Activated T-cell treated with anti-CD3 and anti-CD28 coated beads for 4 hours (primary cell): ENCODE results near the gene PARD3.
"Not testable (repeated sequence)": the region's sequence is repeated elsewhere in the genome, so short reads cannot be mapped to it uniquely, and the experiment has no call there.

Experiments used
- DNase-seq: peaks from one replicate; pipeline ENCODE4 v3.0.0-alpha.2; 2020

Gene PARD3

DNA sequence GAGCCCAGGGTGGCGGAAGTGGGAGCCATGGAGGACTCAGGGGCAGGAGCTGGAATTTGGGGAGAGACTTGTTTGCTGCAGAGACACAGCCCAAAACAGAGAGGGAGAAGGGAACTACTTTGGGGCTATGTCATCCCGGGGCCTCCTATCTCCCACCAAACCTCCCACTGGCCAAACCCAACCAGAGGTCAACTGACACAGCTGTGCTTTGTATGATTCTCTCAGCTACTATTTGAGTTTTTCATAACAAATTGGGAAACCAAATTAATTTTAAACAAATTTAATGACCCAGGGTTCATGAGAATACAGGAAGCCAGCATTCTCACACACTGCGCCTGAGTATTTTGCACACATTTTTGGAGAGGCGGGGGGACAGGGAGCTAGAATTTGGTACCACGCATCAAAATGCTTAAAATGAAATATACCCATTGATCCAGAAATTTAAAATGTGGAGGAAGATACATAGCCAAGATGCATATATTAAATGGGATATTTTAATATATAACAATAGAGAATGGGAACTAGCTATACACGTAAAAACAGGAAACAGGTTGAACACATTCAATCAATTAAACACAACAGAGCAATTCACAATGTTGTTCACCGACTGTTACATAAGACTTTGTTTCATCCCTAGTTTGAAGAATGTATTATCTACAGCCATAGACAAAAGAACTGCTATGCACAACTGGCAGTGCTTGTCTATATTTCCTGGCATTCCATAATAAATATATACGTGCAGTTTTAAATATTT lies 105.3 kb downstream of the PARD3 start:
- DNase-seq, result no peak

DNA sequence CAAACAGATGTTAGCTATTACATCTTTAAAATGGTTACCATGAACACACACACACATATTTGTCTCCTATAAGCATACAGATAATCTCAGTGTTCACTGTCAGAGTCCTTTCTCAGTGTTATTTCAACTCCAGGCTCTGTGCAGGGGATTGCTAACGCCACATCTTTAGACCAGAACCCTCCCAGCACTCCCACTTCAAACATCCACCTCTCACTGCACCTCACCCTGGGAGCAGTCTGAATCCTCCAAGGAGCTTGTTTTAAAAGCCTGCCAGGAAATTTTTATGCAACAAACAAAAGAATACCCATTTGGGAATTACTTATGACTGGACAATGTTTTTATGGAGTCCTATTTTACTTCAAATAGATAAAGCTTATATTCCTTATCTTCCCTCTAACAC lies 107.4 kb downstream of the PARD3 start:
- DNase-seq, result no peak

DNA sequence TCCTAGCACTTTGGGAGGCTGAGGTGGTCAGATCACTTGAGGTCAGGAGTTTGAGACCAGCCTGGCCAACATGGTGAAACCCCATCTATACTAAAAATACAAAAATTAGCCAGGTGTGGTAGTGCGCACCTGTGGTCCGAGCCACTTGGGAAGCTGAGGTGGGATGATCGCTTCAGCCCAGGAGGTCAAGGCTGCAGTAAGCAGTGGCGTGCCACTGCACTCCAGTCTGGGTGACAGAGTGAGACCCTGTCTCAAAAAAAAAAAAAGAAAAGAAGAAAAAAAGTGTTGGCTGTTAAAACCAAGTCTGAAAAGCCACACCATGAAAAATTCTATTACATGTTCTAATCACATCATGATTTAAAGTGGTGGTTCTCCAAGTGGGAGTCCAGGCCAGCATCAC lies 108.1 kb downstream of the PARD3 start:
- DNase-seq, result not testable (repeated sequence)

DNA sequence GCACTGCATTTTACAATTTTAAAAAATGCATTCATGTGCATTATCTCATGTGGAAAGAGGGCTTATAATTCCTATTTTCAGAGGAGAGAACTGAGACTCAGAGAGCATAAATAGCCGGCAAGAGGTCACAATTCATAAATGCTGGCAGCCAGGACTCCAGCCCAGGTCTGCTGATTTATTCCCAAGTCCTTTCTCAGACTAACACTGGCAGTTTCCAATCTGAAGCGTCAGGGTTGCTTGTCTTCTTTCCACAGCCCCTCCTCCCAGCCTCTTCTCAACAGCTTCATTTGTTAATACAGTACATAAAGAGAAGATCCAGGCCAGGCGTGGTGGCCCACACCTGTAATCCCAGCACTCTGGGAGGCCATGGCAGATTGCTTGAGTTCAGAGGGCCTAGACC lies 108.9 kb downstream of the PARD3 start:
- DNase-seq, result no peak

DNA sequence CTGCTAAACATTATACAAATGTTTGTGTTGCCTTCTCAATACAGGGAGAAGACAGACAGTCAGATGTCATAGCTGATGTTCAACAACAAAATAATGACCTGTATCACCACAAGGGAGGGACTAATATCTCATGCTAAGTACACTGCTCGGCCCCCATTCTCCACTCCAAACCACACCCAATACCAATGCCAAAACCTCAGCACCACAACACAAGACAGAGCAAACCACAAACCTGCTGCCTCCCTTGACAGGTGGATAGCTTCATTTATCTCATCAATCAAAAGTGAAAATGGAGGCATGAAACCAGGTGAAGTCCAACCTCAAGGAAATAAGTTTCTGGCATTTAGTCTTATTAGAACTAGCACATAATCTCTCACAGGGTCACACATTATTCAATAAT lies 109.5 kb downstream of the PARD3 start:
- no peak for DNase-seq

DNA sequence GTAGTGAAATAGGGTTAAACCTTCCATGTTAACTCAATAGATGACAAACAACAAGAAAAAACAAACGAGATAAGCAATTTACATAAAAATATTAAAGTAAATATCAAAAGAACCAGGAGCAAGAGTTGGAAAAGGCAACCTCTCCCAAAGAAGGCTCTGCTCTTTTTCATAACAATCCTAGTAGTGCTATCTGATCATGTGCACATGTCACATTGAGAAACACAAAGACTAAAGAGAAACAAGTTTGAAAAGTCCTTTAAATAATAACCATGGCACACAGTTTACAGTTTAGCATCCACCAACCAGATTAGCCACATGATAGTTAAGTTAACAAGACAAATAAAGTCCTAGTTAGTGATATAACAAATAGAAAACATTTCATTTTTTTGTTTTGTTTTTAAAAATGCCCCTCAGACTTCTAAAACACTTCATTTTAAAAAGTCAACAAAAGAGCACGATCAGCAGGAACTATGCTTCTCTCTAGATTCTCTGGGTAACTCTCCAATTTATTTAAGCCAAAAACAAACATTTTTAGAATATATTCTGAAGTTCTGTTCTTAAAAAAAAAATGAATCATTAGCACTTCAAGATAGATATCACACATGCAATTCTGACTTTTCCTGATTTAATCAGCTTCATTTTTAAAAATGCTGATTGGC lies 110.4 kb downstream of the PARD3 start:
- no peak for DNase-seq

DNA sequence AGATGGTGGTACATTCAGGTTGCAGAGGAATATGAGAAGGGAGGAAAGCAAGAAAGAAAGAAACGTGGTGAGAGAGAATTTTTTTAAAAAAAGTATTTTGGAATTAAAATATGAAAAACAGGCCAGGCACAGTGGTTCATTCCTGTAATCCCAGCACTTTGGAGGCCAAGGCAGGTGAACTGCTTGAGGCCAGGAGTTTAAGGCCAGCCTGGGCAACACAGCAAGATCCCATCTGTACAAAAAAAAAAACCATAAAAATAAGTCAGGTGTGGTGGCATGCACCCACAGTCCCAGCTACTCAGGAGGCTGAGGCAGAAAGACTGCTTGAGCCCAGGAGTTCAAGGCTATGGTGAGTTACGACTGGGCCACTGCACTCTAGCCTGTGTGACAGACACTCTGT lies 112.1 kb downstream of the PARD3 start:
- DNase-seq, result no peak

DNA sequence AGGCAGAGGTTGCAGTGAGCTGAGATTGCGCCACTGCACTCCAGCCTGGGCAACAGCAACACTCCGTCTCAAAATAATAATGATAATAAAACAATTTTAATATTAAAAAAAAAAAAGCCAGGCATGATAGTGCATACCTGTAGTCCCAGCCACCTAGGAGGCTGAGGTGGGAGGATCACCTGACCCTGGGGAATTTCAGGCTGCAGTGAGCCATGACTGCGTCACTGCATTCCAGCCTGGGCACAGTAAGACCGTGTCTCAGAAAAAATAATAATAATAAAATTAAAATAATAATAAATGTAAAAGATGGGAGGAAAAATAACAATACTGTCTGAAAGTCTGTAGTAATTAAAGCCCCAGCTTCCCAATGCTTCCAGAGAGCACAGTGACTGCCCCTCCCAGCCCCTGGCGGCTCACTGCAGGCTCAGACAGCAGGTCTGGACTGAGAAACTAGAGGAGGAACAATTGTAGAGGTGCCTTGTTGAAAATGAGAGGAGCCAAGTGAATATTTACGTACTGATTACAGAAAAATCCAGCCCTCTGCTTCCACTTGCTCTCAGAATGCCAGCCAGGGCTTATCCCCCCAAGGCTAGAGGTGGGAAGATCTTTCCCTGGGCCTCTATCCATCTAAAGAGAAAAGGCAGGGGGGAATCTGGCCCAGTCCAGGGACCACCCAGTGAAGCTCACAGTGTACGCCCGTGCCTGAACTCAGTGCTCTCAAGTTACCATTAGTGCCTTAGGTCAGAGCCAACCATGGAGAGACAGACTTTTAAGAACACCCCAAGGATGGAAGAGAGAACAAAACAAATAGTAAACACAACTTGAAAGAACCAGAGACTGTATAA lies 112.8 kb downstream of the PARD3 start:
- no peak for DNase-seq

DNA sequence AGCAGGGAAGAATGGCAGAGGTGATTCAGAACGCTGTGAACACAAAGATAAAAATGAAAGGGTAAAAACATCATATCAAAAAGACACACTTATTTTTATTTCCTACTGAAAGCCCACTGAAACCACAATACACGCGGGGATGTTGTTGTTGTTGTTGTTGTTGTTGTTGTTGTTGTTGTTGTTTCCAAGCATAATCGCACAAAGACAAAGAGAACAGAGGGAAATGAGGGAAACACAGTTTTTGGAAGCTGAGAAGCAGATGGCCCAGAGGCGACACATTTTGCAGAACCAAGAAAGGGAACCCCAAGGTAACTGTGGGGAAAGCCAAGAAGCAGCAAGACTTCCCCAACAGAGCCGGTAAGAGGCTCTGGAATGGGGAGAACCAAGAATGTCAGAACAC lies 113.9 kb downstream of the PARD3 start:
- DNase-seq, result no peak

DNA sequence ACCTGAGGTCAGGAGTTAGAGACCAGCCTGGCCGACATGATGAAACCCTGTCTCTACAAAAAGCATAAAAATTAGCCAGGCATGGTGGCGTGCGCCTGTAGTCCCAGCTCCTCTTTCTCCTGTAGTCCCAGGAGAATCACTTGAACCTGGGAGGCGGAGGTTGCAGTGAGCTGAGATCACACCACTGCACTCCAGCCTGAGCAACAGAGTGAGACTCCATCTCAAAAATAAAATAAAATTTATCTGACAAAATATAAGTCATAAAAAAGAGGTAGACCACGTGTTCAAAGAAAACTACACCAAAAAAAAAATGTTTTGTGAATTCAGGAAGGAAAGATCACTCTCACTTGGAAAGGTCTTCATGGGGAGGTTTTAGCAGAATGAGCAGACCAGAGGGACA lies 114.3 kb downstream of the PARD3 start:
- not testable (repeated sequence) for DNase-seq

DNA sequence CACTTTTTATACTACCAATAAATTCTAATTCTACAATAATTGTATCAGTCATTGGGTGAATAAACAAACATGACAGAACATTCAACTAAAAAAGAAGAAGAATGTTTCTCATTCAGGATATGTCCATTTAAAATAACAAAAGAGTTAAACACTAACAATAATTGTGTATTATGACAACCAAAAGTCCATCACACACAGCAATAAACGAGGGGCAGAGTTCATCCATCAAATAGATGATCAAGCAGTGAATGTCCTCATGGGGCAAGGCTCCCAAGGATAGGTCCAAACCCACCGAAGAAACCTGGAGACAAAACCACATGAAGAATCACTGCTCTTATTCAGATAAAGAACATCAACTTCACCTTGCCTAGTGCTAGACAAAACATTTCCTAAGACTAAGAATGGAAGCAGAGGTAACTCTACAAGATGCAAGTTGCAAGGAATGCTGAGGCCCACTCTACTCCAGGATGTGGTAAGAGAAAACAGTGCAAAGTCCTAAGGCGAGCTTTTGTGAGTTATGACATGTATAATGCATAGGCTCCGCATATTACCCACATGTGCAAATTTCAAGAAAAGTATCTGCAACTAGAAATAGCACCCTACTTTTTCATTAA lies 115.1 kb downstream of the PARD3 start:
- no peak for DNase-seq

DNA sequence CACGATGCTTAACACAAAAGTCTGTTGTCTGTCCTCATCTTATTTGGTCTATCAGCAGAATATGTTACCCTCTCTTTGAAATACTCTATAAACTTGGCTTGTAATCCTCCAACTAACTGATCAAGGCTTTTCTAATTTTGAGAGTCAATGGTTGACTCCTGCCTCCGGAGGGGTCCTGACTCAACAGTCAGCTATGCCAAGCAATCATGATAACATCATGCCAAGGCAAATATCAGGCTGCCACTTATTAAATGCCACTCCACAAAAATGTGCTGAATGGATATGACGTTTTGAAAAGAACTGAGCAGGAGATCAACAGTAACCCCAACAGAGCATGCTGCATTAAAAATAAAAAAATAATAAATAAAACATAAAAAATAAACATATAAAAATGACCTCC lies 116.1 kb downstream of the PARD3 start:
- no peak for DNase-seq

DNA sequence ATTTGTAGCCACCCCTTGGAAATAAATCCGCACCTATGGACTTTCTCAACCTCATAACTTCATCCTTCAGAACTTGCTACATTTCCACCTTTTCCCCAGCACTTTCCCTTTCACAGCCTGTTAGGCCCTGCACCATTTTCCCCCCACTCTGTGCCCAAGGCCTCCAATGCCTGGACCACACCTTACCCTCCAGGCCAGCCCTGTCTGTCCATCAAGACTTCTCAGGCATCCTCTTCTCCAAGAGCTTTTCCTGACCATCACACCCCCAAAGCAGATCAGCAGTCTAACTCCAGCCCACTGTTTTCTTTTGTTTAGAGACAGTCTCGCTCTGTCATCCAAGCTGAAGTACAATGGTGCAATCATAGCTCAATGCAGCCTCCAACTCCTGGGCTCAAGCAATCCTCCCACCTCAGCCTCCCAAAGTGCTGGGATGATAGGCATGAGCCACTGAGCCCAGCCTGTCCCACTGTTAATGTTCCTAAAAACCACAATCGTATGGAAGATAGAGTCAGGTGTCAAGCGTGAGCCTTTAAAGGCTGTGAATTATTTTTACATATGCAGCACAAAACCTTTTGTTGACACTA lies 116.8 kb downstream of the PARD3 start:
- no peak for DNase-seq

DNA sequence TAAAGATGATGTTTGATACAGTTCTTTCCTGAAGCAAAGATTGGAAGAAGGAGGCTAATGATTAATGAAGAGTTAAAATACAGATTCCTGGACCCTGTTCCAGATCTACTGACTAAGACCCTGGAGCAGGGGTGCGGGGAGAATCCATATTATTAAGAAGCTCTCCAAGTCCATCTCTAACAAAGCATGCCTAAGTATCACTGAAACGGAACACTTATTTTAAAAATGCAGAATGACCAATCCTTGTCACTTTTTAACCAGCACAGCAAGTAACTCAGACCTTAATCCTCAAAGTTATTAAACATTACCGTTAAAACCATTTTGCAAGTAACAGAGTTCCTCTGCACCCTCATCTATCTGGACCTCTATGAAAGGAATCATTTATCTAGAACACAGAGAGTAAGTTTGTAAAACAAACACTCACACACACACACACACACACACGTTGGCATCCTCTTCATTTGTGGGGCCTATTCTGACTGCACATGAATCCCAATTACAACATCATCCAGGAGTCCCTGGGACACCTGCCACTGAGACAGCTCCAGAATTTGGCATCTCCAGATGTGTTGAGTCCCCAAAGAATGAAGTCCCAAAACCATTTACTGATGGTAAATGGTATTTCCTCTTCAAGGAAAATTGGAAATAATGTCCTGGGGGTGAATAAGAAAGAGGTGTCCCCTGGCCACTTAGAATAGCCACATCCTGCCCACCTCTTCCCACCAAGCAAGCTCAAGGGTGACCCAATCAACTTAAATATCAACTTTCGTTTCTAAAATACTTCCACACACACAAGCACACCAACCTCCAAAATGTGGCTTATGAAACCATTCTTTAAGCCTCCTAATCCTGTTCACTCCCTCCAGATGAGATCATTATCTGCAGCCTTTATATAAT lies 117.5 kb downstream of the PARD3 start:
- no peak for DNase-seq

DNA sequence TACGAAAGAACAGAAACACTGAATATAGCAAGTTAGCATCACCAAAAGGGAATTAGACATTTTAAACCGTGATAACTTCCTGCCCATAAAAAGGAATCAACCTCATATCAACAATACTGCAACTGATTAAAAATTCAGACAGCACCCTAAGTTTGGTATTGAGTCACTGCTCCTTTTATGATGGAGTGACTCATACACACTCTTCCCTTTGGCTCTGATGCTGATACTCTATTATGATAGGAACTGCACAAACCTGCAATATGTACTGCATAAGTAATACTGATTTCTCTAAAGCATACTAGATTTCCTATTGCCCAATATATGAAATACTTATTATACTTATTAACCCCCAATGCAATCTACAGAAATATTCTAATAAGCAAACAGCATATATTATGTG lies 118.7 kb downstream of the PARD3 start:
- no peak for DNase-seq

DNA sequence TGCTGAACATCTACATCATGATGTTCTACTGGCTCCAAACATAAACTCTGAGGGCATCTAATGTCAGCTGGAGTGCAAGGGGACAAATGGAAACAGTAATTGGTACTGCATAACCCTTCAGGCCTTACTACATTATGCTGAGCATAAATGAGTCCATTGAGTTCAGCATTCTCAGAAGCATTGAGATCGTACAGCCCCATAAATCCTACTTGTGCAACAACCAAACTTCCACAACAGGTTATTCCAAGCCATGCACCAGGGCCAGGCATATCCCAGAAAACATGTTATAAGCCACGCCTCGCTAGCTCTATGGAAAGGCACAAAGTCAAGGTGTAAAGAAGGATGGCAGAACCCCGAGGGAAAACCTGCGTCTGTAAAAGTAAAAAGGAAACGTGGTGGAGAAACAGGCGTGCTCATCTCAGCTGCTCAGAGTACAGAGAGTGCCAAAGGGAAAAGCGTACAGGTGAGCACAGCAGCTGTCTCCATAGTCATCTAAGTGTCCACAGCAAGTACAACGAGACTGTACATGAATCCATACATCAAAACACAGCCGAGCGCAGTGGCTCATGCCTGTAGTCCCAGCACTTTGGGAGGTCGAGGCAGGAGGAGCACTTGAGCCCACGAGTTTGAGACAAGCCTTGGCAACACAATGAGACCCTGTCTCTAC lies 124.6 kb downstream of the PARD3 start:
- no peak for DNase-seq

DNA sequence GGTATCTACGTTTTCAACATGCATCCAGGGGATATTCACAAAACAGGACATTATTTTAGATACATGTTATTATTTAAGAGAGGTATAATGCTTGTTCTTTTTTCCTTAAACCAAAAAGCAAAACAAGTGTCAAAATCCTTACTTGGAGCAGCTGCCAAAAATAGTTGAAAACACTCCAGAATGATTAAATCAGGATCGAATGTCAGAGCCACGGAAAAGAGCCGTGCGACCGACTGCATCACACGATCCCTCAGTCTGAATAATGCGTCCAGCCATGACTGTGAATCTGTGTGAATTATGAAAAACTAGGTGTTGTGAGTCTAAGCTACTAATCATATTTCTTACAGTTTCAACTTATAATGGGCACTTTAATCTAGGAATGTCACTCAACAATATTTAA lies 126.0 kb downstream of the PARD3 start:
- DNase-seq, result no peak

DNA sequence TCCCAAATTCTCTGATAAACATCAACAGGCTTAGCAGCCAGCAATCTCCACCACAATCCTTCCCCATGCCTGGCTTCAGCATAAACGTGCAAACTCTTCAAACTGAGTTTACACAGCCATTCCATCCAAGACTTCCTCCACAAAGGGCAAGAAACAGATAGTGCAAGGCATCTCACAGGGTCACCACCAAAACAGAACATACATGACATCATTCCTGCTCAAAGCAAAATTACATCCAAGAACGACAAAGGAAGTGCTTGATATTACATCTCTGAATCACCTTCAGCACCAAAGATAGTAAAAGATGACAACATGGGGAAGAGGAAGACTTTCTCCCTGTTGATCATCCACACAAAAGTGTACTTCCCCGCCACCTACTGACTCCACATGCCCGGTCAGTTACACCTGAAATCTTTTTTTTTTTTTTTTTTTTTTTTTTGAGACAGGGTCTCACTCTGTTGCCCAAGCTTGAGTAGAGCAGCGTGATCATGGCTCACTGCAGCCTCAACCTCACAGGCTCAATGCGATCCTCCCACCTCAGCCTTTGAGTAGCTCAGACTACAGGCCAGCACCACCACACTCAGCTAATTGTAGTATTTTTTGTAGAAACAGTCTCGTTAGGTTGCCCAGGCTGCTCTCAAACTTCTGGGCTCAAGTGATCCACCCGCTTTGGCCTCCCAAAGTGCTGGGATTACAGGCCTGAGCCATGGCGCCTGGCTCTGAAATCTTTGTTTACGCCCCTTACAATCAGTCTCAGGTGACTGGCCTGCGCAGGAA lies 127.5 kb downstream of the PARD3 start:
- DNase-seq, result no peak

DNA sequence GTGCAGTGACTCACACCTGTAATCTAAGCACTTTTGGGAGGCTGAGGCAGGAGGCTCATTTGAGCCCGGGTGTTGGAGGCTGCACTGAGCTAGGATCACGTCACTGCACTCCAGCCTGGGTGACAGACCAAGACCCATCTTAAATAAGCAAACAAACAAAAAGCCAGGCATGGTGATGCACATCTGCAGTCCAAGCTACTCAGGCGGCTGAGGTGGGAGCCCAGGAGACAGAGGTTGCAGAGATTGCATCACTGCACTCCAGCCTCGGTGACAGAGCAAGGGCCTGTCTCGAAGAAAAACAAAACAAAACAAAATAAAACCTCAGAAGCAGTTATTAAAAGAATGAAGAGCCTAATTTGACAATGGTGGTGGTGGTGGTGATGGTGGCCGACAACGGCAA lies 132.5 kb downstream of the PARD3 start:
- no peak for DNase-seq

DNA sequence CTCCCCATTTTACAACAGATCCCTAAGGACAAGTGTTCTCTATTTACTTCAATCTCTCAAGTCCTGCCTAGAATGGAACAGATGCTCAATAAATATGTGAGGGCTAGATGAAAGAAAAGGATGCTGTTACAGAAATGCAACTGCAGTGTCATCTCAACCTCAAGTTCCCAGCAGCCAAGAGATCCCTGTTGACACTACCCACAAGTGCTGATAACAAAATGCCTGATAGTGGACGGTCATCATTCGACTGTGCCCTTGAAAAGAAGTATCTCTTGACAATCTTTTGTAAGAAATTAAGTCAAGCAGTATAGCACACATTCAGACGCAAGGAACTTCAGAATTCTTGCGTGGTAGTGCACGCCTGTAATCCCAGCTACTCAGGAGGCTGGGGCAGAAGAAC lies 133.2 kb downstream of the PARD3 start:
- DNase-seq, result no peak

DNA sequence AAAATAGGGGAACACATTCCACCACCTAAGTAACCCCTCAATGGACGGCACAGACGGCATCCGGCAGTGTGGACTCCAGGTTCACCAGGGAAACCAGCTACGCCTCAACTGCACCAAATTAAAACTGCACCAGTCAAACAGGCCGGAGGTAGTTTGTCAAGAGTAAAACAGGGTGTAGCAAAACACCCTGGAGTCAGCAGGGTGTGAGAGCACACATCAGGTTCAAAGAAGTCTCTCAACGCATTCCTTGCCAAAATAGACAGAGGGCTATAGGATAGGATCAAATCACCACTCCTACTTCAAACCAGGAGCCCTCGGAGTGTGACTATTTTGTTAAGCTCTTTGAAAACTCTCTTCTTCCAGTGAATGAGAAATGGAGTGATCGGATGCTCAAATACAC lies 135.9 kb downstream of the PARD3 start:
- no peak for DNase-seq
